ENCODE results near the gene UQCRHL.
"Not testable (repeated sequence)": the region's sequence is repeated elsewhere in the genome, so short reads cannot be mapped to it uniquely, and the experiment has no call there.

The UQCRHL gene

GRCh38 chr1:15835741-15836510 lies 28.5 kb upstream of the UQCRHL start:
- FAIRE-seq (peak; percentile 99), DNase-seq (ENCODE audit: extremely low spot score, insufficient read length, low read depth) (peak; percentile 77)

GRCh38 chr1:15835205-15835740 lies 27.8 kb upstream of the UQCRHL start:
- DNase-seq (ENCODE audit: extremely low spot score, insufficient read length, low read depth): no peak
- FAIRE-seq: peak; percentile 12

GRCh38 chr1:15834406-15835204 lies 27.2 kb upstream of the UQCRHL start:
- DNase-seq (ENCODE audit: extremely low spot score, insufficient read length, low read depth): peak; percentile 48
- peak; percentile 89 for FAIRE-seq

DNA sequence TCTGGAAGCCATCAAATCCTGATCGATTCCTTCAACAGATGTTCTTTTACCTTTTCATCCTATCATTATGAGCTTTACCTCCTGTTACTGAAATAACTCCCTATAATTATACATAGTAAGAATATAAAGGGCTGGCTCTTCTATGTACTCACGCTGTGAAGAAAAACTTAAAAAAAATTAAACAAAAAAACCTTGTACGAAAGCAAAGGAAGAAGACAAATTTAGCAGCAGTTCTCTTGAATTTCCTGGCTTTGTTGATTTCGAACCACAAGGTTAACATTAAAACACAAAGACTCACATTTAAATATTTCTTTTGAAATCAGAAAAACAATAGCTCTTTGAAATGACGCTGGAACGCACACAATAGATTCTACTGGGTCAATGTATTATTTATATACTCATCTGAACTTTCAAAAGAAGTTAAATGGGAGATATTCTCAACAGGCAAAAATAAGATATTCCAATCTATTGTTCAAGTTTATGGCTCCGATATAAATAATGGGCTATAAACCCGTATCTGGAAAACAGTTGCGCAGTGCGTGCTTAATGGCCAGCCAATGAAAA lies 26.5 kb upstream of the UQCRHL start:
- DNase-seq (ENCODE audit: extremely low spot score, insufficient read length, low read depth): no peak
- FAIRE-seq: no peak

DNA sequence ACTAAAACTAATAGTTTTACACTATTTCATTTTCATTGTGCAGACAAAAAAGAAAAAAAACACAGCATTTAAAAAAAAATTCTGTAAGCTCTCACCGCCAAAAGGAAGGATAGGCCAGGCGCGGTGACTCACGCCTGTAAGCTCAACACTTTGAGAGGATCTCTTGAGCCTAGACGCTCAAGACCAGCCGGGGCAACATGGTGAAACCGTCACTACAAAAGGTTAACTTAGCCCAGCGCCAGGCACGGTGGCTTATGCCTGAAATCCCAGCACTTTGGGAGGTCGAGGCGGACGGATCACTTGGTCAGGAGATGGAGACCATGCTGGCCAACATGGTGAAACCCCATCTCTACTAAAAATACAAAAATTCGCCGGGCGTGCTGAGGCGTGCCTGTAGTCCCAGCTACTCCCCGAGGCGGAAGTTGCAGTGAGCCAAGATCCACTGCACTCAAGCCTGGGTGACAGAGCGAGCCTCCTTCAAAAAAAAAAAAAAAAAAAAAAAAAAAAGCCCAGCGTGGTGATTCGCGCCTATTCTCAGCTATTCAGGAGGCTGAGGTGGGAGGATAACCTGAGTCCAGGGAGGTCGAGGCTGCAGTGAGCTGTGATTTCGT lies 25.7 kb upstream of the UQCRHL start:
- DNase-seq (ENCODE audit: extremely low spot score, insufficient read length, low read depth): no peak
- FAIRE-seq: no peak

DNA sequence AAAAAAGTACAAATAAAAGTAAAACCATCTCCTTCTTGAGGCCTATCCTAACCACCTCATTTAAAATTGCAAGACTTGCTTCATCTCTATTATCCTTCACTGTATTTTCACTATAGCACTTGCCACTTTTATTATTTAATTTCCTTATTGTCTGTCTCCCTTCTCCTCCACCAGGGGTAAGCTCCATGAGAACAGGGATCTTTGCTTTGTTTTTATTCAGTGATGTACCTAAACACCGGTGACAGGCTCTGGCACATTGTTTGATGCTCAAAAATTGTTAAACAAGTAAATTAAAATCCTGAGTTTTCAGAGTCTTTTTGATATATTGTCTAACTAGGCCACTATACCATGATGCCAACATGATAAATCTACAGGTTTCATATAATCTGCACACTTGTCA lies 22.8 kb upstream of the UQCRHL start:
- DNase-seq (ENCODE audit: extremely low spot score, insufficient read length, low read depth) (no peak), FAIRE-seq (no peak)

DNA sequence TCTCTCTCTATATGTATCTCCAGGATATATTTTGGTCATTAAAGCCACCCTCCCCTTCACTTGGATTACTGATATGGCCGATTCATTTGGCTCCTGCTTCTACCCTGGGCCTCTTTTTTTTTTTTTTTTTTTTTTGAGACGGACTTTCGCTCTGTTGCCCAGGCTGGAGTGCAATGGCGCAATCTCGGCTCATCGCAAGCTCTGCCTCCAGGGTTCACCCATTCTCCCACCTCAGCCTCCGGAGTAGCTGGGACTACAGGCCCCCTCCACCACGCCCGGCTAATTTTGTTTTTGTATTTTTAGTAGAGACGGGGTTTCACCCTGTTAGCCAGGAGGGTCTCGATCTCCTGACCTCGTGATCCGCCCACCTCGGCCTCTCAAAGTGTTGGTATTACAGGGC lies 21.5 kb upstream of the UQCRHL start:
- not testable (repeated sequence) for DNase-seq (ENCODE audit: extremely low spot score, insufficient read length, low read depth); FAIRE-seq

DNA sequence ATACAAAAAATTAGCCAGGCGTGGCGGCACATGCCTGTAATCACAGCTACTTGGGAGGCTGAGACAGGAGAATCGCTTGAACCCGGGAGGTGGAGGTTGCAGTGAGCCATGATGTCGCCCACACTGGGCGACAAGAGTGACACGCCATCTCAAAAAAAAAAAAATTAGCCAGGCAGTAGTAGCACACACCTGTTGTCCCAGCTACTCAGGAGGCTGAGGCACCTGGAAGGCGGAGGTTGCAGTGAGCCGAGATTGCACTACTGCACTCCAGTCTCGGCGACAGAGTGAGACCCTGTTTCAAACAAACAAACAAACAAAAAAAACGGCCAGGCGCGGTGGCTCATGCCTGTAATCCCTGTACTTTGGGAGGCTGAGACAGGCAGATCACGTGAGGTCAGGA lies 20.1 kb upstream of the UQCRHL start:
- DNase-seq (ENCODE audit: extremely low spot score, insufficient read length, low read depth); FAIRE-seq: not testable (repeated sequence)

GRCh38 chr1:15826810-15827507 lies 19.5 kb upstream of the UQCRHL start:
- FAIRE-seq (no peak), DNase-seq (ENCODE audit: extremely low spot score, insufficient read length, low read depth) (no peak)

DNA sequence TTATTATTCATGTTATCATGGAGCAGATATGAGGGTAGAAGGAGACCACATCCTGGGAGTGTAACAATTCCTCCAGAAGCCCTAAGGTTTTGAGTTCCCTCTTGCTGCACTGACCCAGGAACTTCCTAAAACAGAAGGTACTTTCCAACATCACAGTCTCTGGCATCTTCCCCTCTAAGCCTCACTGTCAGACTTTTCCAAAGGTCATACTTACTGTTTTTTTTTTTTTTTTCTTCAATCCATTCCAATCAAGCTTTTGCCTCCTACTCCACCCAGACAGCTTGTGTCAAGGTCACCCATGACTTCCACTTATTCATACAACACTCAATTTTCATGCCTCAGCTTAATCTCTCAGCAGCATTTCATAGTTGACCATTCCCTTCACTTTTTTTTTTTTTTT lies 18.4 kb upstream of the UQCRHL start:
- DNase-seq (ENCODE audit: extremely low spot score, insufficient read length, low read depth) (no peak), FAIRE-seq (peak; percentile 70)

- FAIRE-seq: no peak
These were observed 13.0 kb upstream of the UQCRHL start for GRCh38 chr1:15820478-15820877.

DNA sequence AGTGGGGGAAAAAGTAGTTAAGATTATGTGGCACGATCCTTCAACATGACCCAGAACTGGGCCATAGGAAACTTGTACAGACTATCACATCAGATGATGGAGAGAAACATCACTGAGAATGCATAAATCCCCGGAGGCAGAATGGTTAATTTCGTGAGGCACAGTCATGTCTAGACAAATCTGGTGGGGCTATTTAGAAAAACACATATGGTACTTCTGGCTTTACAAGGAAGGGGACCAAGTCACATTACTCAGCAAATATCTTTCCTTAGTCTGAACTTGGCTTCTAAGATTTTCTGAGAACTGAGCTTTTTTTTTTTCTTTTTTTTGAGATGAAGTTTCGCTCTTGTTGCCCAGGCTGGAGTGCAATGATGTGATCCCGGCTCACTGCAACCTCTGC lies 9.2 kb upstream of the UQCRHL start:
- FAIRE-seq: no peak
- DNase-seq (ENCODE audit: extremely low spot score, insufficient read length, low read depth): no peak

More at GRCh38 chr1:15820478-15820877, 13.0 kb upstream of the UQCRHL start:
- DNase-seq (ENCODE audit: extremely low spot score, insufficient read length, low read depth): no peak

GRCh38 chr1:15810073-15810472 lies 2.6 kb upstream of the UQCRHL start:
- no peak for DNase-seq (ENCODE audit: extremely low spot score, insufficient read length, low read depth)
- no peak for FAIRE-seq

DNA sequence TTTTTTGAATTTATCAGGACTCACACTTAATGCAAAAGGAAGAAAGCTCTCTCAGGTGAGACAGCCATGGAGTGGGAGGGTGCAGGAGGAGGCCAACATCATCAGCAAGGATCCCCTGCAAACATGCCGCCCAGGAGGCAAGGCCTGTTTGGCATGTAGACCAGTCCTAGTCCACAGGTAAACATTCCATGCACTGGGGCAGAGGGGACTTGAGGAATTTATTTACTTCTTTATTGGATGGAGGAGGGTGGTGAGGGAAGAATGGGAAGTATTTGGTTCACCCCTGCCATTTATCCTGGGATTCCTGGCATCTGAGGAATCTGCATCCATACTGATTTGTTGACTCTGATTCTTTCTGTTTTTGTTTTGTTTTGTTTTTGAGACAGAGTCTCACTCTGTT lies 1.5 kb upstream of the UQCRHL start:
- DNase-seq (ENCODE audit: extremely low spot score, insufficient read length, low read depth): no peak
- FAIRE-seq: no peak

DNA sequence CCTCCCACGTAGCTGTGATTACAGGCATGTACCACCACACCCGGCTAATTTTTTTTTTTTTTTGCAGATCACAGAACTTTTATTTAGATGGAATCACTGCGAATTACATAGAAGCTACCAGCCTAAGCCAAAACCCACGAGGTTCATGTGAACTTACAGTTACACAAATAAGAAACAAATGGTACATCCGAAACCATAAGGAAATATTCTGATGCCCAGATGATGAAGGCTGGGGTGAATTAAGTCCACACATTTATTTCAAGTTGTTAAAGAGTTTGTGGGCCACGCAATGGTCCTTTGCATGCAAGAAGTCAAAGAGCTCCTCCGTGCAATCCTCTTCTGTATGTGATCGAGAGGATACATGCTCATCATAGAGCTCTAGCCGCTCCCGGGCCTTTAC lies 328 bp downstream of the UQCRHL start:
- DNase-seq (ENCODE audit: extremely low spot score, insufficient read length, low read depth): no peak
- FAIRE-seq: no peak

- FAIRE-seq: no peak
These were observed 3.4 kb downstream of the UQCRHL start for GRCh38 chr1:15804060-15804459.

DNA sequence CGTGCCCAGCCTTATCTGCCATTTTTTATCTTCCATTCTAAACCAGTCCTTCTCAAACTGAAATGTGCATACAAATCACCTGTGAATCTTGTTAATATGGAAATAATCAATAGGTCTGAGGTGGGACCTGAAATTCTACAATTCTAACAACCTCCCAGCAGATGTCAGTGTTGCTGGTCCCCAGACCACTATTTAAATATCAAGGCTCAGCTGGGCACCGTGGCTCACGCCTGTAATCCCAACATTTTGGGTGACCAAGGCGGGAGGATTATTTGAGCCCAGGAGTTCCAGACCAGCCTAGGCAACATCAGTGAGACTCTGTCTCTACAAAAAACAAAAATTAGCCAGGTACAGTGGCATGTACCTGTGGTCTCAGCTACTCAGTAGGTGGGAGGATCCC lies 4.1 kb downstream of the UQCRHL start:
- DNase-seq (ENCODE audit: extremely low spot score, insufficient read length, low read depth) (no peak), FAIRE-seq (peak; percentile 64)

More at GRCh38 chr1:15804060-15804459, 3.4 kb downstream of the UQCRHL start:
- no peak for DNase-seq (ENCODE audit: extremely low spot score, insufficient read length, low read depth)

DNA sequence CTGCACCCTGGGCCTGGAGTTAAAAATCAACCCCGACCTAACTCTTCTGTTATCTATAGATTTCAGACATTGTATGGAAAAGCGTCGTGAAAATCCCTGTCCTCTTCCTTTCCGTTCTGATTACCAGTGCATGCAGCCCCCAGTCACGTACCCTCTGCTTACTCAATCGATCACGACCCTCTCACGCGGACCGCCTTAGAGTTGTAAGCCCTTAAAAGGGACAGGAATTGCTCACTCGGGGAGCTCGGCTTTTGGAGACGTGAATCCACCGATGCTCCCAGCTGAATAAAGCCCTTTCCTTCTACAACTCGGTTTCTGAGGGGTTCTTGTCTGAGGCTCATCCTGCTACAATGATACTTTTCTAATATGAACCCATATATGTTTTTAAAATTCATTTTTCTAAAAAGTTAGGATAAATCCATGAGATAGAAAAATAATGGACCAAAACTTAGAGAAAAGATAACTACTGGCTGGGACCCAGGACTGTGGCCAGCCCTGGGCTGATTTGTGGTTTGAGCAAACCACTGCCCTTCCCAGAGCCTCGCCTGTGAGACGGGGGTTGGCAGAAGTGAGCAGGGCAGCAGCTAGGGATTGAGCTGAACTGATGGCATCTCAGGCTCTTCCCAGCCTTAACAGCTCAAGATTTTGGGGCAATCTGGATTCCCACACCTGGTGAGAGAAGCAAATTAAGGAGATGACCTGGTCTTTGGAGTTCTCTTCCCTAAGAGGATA lies 5.0 kb downstream of the UQCRHL start:
- DNase-seq (ENCODE audit: extremely low spot score, insufficient read length, low read depth) (no peak), FAIRE-seq (no peak)
